Stimulated activated CD4-positive, alpha-beta T cell treated with anti-CD3 and anti-CD28 coated beads, TNF-alpha, amount 100 ng/mL, for 48 hours (primary cell): ENCODE results near the gene MIEF1.

ENCODE experiments used
- DNase-seq, 3 donors: peaks; one replicate each; pipeline ENCODE4 v3.0.0-alpha.2; 2020; ENCODE audit warnings: low read depth in 3 of 3

Gene MIEF1

GRCh38 chr22:39502109-39502788, at the start of gene MIEF1:
Gene MIEF1, plus strand, starts transcription at chr22:39502290. Its CDS starts 9,005 bp downstream, at chr22:39511295.
- DNase-seq, result peak; percentile 88 to 96 (median 91)

GRCh38 chr22:39452740-39453040, 49.4 kb upstream of the MIEF1 start:
- no peak for DNase-seq

- DNase-seq, result no peak
Measured at GRCh38 chr22:39453765-39454378, 48.2 kb upstream of the MIEF1 start.

DNA sequence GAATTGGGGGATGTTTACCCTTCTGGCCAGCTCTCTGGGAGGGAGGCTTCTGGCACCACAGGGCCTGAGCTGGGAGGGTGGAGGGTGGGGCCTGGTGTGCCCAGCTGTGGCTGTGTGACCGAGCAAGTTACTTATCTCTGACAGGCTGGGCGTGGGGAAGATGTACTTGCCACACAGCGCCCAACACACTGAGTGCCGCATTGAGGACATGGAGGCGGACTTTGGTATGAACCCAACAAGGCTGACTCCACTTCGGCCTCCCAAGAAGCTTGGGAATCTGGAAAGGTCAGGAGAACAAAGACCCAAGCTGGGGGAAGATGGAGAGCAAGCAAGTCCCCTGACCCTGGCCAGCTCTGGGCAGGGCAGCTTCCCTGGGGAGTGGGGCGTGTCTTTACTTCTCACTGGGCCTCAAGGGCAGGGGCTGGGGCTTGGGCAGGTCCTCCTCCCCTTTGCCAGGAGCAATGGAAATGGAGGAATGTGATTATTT, 47.7 kb upstream of the MIEF1 start:
- DNase-seq, result no peak

- DNase-seq, result no peak
Measured at GRCh38 chr22:39456522-39457197, 45.4 kb upstream of the MIEF1 start, which contains the start of gene MGAT3. Gene MGAT3, plus strand, starts transcription at chr22:39457012. Its CDS starts 30,336 bp downstream, at chr22:39487348.

- no peak for DNase-seq
Measured at GRCh38 chr22:39457198-39457555, 44.9 kb upstream of the MIEF1 start.

DNA sequence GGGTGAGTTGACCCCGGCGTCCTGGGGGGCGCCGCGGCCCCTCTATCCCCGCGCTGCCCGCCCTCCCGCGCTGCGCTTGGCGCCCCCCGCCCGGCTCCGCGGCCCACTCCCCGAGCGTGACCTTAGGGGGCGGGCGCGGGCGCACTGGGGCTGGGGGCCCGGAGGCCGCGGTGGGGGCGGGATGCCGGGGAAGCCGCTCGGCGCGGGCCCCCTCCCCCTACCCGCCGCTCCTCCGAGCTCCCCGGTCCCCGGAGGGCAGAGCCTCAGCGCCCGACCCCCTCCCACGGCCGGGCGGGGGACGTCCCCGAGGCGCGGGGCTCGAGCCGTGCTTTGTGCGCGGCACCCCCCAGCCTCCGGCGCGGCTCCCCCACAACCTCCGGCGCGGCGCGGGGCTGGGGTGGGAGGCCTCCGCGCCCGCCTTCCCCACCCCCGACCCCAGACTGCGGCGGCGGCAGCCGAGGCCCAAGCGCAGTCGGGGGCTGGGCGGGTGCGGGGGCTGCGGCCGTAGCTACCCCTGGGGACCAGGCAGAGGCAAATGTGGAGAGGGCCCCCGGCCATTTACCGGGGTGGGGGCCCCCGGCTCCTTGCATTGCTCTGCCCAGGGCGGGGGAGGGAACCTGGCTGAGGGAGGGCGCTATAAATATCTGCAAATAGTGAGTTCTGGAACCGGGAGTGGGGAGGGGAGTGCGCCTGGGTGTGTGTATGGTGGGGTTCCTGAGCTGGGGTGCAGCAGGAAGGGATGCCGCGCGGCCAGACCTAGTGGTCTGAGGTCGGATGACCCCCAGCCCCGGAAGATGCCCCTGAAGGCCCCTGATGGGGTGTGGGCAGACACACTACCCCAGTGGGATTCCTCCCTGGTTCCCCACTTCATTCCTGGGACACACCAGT, 44.3 kb upstream of the MIEF1 start:
- no peak for DNase-seq

DNA sequence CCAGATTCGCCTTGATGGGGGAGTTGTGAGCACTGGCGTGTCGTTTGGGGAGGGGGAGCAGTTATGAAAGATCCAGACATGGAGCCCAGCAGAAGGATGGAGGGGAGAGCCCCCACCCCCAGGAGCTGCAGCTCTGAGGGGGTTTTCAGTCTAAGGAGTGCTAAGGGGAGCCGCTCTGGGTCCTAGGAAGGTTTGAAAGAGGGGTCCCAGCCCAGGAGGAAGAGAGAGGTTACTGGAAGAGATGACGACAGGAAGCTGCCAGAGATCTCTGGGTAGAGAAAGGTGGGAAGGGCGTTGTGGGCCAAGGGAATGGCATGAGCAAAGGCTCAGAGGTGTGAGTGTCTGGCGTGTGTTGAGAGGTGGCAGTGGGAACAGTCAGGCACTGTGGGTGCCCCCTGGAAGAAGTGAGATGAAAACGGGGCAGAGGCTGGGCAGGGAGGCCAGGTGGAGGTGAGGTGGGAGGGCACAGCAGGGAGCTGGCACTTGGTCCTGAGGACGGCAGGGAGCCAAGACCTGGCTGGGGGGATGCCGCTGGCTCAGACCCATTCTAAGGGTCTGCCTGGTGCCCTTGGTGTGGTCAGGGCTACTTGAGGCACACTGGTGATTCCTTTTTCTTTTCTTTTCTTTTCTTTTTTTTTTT, 43.5 kb upstream of the MIEF1 start:
- no peak for DNase-seq

- DNase-seq, result no peak
Measured at GRCh38 chr22:39459681-39460080, 42.4 kb upstream of the MIEF1 start.

DNA sequence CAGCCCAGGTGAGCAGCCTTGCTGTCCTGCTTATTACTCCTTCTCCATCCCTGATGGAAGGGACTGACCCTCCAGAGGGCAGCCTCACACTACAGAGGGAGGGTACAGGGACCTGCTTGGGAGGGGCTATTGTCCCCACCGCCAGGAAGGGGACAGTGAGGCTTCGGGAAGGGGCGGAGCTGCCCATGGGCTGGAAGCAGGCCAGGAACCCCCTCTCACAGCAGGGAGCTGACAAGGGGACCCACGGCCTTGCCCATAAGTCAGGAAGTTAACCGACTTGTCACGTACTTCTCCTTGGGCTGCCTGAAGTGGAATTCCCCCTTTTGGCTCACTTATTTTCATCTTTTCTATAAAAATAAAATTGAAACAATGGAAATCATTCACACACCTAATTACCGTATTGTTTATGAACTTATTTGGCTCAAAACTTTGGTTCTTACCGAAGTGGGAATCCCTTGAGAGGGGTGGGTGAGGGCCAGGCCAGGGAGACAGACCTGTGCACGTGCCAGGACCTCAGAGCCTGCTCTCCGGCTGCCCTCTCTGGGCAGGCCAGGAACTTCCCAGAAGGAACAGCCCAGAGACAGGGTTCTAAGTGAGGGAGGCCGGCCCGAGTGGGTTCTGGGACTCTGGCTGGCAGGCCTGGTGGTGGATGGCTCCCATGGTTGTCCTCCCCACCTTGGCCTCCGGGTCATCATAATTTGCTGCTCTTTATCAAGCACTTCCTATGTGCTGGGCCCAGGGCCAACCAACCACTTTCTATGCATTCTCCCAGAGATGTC, 39.5 kb upstream of the MIEF1 start:
- no peak for DNase-seq

DNA sequence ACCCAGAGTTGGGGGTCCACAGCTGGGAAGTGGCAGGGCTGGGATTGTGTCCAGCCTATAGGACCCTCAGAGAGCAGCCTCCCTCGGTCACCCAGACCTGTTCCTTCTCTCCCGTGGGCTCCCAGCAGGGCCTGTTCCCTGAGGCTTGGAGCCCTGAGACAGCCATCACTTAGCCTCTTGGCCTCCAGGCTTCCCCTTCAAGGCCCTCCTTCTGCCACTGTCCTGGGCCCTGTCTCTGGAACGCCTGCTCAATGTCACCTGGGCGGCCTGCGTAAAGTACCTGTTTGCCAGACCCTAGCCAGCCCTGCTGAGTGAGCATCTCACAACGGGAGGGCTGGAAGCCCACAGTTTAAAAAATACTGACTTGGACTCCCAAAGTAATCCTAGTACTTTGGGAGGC, 38.8 kb upstream of the MIEF1 start:
- no peak for DNase-seq

DNA sequence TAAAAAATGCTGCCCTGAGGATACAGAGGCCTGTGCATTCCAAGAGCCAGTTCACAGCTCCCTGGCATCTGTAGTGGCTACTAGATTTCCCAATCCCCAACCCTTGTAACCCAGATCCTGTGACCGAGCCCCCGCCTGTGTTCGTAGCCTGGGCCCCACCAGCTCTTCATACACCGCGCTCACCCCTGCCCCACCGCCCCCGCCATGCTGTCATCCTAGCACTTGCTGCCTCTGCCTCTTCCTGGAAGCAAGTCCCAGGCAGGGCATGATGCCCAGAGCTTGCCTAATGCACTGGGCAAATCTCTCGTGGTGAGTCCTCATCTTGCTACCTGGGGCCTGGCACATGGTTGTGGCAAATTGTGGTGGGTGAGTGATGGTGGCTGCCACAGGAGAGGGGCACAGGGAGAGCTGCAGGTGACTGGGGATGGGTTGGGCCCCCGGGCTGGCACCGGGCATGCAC, 38.1 kb upstream of the MIEF1 start:
- DNase-seq, result no peak

DNA sequence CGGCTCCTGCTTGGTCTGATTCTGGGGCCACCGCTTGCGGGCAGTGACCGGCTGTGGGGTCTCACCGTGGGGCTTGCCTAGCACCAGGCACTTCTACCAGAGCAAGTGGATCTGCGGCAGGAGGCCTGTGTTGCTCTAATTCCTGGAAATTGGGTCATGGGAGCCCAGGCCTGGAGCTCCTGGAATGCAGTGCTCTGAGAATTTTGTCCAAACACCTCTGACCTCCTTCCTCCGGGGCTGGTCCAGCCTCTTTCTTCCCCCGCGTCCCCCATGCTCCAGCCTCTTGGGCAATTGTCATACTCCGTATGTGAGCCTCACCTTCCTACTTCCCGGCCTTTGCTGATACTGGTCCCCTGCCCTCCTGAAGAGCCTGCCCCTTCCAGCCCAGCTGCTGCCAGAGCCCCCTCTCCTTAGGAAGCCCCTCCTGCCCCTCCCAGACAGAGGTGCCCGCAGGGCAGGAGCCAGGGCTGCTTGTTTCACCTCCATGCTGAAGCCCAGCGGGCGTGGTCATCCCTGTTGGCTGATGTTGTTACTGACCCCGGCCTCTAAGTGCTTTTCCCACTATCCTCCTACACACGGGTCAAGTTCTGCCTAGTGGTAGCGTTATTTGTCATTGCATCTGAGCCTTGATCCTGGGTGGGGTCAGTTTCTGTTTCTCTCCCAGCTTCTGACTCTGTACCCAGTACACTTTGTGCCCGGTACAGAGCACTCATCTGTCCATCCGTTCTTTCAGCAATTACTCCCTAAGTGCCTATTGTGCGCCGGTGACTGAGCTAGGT, 35.7 kb upstream of the MIEF1 start:
- no peak for DNase-seq

GRCh38 chr22:39467390-39467895, 34.6 kb upstream of the MIEF1 start:
- DNase-seq, result no peak

DNA sequence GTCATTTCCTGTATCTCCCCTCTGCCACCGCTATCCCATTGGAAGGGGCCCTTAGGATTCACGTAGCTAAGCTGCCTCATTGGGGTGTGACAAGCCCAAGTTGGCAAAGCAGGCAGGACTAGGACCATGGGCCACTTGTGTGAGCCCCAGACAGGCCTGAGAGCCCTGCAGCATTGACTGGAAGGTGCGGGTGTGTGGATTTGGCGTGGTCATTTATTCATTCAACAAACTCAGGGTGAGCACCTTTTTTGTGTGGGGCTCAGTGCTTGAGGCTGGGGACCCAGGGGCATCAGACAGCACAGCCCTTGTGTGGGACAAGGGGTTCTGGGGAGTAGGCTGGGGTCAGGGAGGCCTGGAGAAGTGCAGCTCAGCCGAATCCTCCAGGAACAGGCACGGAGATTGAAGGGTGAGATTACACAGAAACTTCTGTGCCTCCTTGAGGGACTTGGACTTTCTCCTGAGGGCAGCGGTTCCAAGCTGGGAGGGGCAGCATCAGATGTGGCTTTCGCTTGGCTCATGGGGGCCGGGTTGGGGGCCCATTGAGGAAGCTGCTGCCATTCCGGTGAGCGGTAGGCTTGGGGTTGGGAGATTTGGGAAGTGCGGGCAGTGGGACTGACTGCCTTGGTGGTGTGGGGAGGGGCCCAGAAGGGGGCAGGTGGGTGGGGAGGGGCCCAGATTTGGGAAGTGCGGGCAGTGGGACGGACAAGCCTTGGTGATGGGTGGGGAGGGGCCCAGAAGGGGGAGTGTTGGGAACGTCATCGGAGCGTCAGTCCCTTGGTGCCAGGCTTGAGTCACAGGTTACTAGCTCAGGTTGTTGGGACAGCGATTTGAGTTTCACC, 33.4 kb upstream of the MIEF1 start:
- DNase-seq, result no peak

- no peak for DNase-seq
Measured at GRCh38 chr22:39469326-39469680, 32.8 kb upstream of the MIEF1 start.

GRCh38 chr22:39469681-39470450, 32.2 kb upstream of the MIEF1 start:
- DNase-seq, result no peak
